Trophoblast cell (in vitro differentiated cells and primary cell): ENCODE results near the gene PHAX.
"Not testable (repeated sequence)": the region's sequence is repeated elsewhere in the genome, so short reads cannot be mapped to it uniquely, and the experiment has no call there.

Experiments
- DNase-seq, 2 donors: peaks; one replicate each; pipeline ENCODE4 v3.0.0-alpha.2; 2016
- H2AFZ ChIP-seq: 2 replicates; pipeline ENCODE4 v1.6.1; 2013; ENCODE audit warnings: low read length, moderate library complexity, mild to moderate bottlenecking; ENCODE audit not compliant: insufficient read depth, poor library complexity
- H2AK5ac ChIP-seq: 2 replicates; pipeline ENCODE4 v1.6.1; 2013; ENCODE audit warnings: mild to moderate bottlenecking, low read length
- H2BK120ac ChIP-seq: 2 replicates; pipeline ENCODE4 v1.6.1; 2013; ENCODE audit warnings: low read length, mild to moderate bottlenecking, moderate library complexity; ENCODE audit not compliant: insufficient read depth, poor library complexity
- H2BK12ac ChIP-seq: 2 replicates; pipeline ENCODE4 v1.6.1; 2013; ENCODE audit warnings: mild to moderate bottlenecking, low read length, moderate library complexity
- H2BK5ac ChIP-seq: 2 replicates; pipeline ENCODE4 v1.6.1; 2013; ENCODE audit warnings: low read length, low read depth, moderate library complexity, mild to moderate bottlenecking; ENCODE audit not compliant: poor library complexity
- H3K14ac ChIP-seq: 2 replicates; pipeline ENCODE4 v1.6.1; 2013; ENCODE audit warnings: mild to moderate bottlenecking, low read length
- H3K18ac ChIP-seq: 2 replicates; pipeline ENCODE4 v1.6.1; 2013; ENCODE audit warnings: mild to moderate bottlenecking, low read length
- H3K23ac ChIP-seq: 2 replicates; pipeline ENCODE4 v1.6.1; 2013; ENCODE audit warnings: low read length
- H3K27ac ChIP-seq: 2 replicates; pipeline ENCODE4 v1.5.1; 2013; ENCODE audit warnings: low read depth, mild to moderate bottlenecking, inconsistent platforms, low read length, moderate library complexity
- H3K27me3 ChIP-seq: 2 replicates; pipeline ENCODE4 v1.6.1; 2013; ENCODE audit warnings: inconsistent platforms, mild to moderate bottlenecking, low read length, moderate library complexity; ENCODE audit not compliant: insufficient read depth
- H3K36me3 ChIP-seq, 2 experiments: 1 replicate in 1 of 2; 2 replicates in 1 of 2; pipeline ENCODE4 v1.6.1; 2013; ENCODE audit warnings: low read length in 2 of 2, mild to moderate bottlenecking in 2 of 2, moderate library complexity in 1 of 2; ENCODE audit not compliant: insufficient read depth in 2 of 2, control insufficient read depth in 1 of 2
- H3K4ac ChIP-seq: 2 replicates; pipeline ENCODE4 v1.6.1; 2013; ENCODE audit warnings: low read depth, mild to moderate bottlenecking, low read length, moderate library complexity
- H3K4me1 ChIP-seq, 2 experiments: 1 replicate in 1 of 2; 2 replicates in 1 of 2; pipeline ENCODE4 v1.6.1; 2013; ENCODE audit warnings: low read length in 2 of 2, mild to moderate bottlenecking in 2 of 2, moderate library complexity in 1 of 2; ENCODE audit not compliant: insufficient read depth in 2 of 2, control insufficient read depth in 1 of 2
- H3K4me2 ChIP-seq: 2 replicates; pipeline ENCODE4 v1.6.1; 2013; ENCODE audit warnings: inconsistent platforms, mild to moderate bottlenecking, low read length, moderate library complexity
- H3K4me3 ChIP-seq: 2 replicates; pipeline ENCODE4 v1.5.1; 2013; ENCODE audit warnings: mild to moderate bottlenecking, low read depth, low read length, inconsistent platforms
- H3K79me1 ChIP-seq: one replicate; pipeline ENCODE4 v1.6.1; 2013; ENCODE audit warnings: low read length
- H3K79me2 ChIP-seq: 2 replicates; pipeline ENCODE4 v1.6.1; 2013; ENCODE audit warnings: low read length, mild to moderate bottlenecking; ENCODE audit not compliant: control insufficient read depth, insufficient read depth, poor library complexity
- H3K9ac ChIP-seq: 2 replicates; pipeline ENCODE4 v1.6.1; 2013; ENCODE audit warnings: mild to moderate bottlenecking, low read length
- H3K9me3 ChIP-seq: 2 replicates; pipeline ENCODE4 v1.6.1; 2013; ENCODE audit warnings: low read depth, mild to moderate bottlenecking, control low read depth, inconsistent platforms, low read length; ENCODE audit not compliant: insufficient read depth
- H4K12ac ChIP-seq: 2 replicates; pipeline ENCODE4 v1.6.1; 2013; ENCODE audit warnings: low read depth, mild to moderate bottlenecking, low read length, moderate library complexity
- H4K8ac ChIP-seq: 2 replicates; pipeline ENCODE4 v1.6.1; 2013; ENCODE audit warnings: low read depth, mild to moderate bottlenecking, low read length, moderate library complexity
- H4K91ac ChIP-seq: one replicate; pipeline ENCODE4 v1.6.1; 2013; ENCODE audit warnings: low read depth, mild to moderate bottlenecking, low read length, moderate library complexity
- WGBS: extraction: QIAGEN DNeasy Blood & Tissue Kit; methylation state at CpG from one replicate; pipeline ENCODE4 v1.1.7; 2013; ENCODE audit warnings: missing lambda C conversion rate; ENCODE audit not compliant: insufficient read length, insufficient coverage; ENCODE audit errors: extremely low coverage; 5-methylcytosine and 5-hydroxymethylcytosine counted together

PHAX gene

GRCh38 chr5:126648471-126648870 is 47.7 kb downstream of the PHAX start:
- no peak overlapping the region for H2BK5ac ChIP-seq
- no peaks in the 10 kb centered on the region for H3K79me1 ChIP-seq
- H2AK5ac ChIP-seq, result no peak overlapping the region
- no peak overlapping the region for H3K27ac ChIP-seq
- H2BK12ac ChIP-seq, result no peak overlapping the region
- no peak overlapping the region for H2BK120ac ChIP-seq
- H3K4me1 ChIP-seq, result no peaks in the 10 kb centered on the region
- H4K8ac ChIP-seq, result no peak overlapping the region
- no peak overlapping the region for H3K14ac ChIP-seq
- no peak overlapping the region for H3K18ac ChIP-seq
- DNase-seq, result no peak
- H2AFZ ChIP-seq, result no peak overlapping the region
- no peaks in the 10 kb centered on the region for H3K27me3 ChIP-seq
- H3K9me3 ChIP-seq, result no peaks in the 10 kb centered on the region
- no peak overlapping the region for H3K4me2 ChIP-seq
- no peaks in the 10 kb centered on the region for H3K36me3 ChIP-seq
- H4K91ac ChIP-seq, result no peak overlapping the region
- H3K9ac ChIP-seq, result no peak overlapping the region
- no peak overlapping the region for H3K23ac ChIP-seq
- H3K4ac ChIP-seq, result no peak overlapping the region
- no peak overlapping the region for H3K4me3 ChIP-seq
- no peak overlapping the region for H4K12ac ChIP-seq
- no CpG with 5 or more reads among the region's 4 CpGs for WGBS
- no peaks in the 10 kb centered on the region for H3K79me2 ChIP-seq

- not testable (repeated sequence) for H3K4ac ChIP-seq, DNase-seq, H2AK5ac ChIP-seq, H4K8ac ChIP-seq, H4K91ac ChIP-seq, H3K9ac ChIP-seq, H3K23ac ChIP-seq, H3K4me2 ChIP-seq, H3K18ac ChIP-seq, H2BK12ac ChIP-seq, H3K27me3 ChIP-seq, H3K9me3 ChIP-seq, H3K27ac ChIP-seq, H3K79me1 ChIP-seq, H2AFZ ChIP-seq, H3K36me3 ChIP-seq, H3K4me1 ChIP-seq, H2BK120ac ChIP-seq, H3K79me2 ChIP-seq, H4K12ac ChIP-seq, H3K4me3 ChIP-seq, H2BK5ac ChIP-seq, H3K14ac ChIP-seq
- no CpG with 5 or more reads among the region's 7 CpGs for WGBS
These were observed 48.3 kb downstream of the PHAX start for GRCh38 chr5:126649057-126649456.

- not testable (repeated sequence) for H3K14ac ChIP-seq, H2AFZ ChIP-seq, DNase-seq, H3K79me1 ChIP-seq, H3K4me3 ChIP-seq, H3K9ac ChIP-seq, H4K8ac ChIP-seq, H2BK120ac ChIP-seq, H3K36me3 ChIP-seq, H3K27ac ChIP-seq, H3K4ac ChIP-seq, H2AK5ac ChIP-seq, H3K9me3 ChIP-seq, H2BK5ac ChIP-seq, H3K18ac ChIP-seq, H3K23ac ChIP-seq, H3K79me2 ChIP-seq, H4K91ac ChIP-seq, H3K27me3 ChIP-seq, H4K12ac ChIP-seq, H3K4me2 ChIP-seq, H3K4me1 ChIP-seq, H2BK12ac ChIP-seq
- WGBS, result no CpG with 5 or more reads among the region's 6 CpGs
These were observed 49.0 kb downstream of the PHAX start for GRCh38 chr5:126649709-126650108.

DNA sequence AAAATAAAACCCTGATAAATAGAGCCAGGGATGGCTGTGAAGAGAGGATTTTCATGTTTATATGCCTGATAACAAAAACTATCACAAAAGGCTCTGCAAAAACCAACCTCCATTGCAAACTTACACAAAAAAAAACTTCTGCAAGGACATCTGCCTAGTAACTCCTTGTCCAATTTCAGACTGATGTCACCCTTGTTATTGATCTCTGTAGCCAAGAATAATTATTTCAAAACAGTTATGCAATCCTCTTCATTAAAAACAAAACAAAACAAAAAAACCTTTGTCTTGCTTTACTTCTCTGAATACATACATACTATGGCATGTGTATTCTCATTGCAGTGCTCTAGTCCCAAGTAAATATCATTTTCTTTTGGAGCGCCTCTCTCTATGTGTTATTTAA is 49.7 kb downstream of the PHAX start:
- Histone ChIP-seq H3K23ac (no peak overlapping the region), H2AFZ (no peak overlapping the region), H3K14ac (no peak overlapping the region), H2BK12ac (no peak overlapping the region), H3K9me3 (no peaks in the 10 kb centered on the region), H3K9ac (no peak overlapping the region), H4K12ac (no peak overlapping the region), H3K27me3 (no peaks in the 10 kb centered on the region), H3K4me1 (no peaks in the 10 kb centered on the region), H3K36me3 (no peaks in the 10 kb centered on the region), H4K8ac (no peak overlapping the region), H2BK120ac (no peak overlapping the region), H3K79me2 (no peaks in the 10 kb centered on the region), H3K4ac (no peak overlapping the region), H4K91ac (no peak overlapping the region), H3K18ac (no peak overlapping the region), H3K27ac (no peak overlapping the region), H2AK5ac (no peak overlapping the region), H3K79me1 (no peaks in the 10 kb centered on the region), H2BK5ac (no peak overlapping the region), H3K4me2 (no peak overlapping the region), H3K4me3 (no peak overlapping the region)
- no peak for DNase-seq
- WGBS, result no CpG with 5 or more reads among the region's 1 CpG
